Body of pancreas (tissue), 4 donors: ENCODE measurements around the gene NXNL1.

Experiments used
- POLR2A ChIP-seq, 3 donors: fragments of 450-650 bp; IDR thresholded peaks; one replicate each; pipeline ENCODE4 v1.6.1; 2016; ENCODE audit warnings: antibody characterized with exemption in 3 of 3, mild to moderate bottlenecking in 2 of 3
- TF ChIP-seq, protein P1 (sequence below), 7 experiments: fragments of 450-650 bp in 4 of 7; fragments of 200-600 bp in 3 of 7; sonication (generic) in 3 of 7; IDR thresholded peaks; one replicate each; pipeline ENCODE4 v1.5.1; 2016 to 2019; ENCODE audit warnings: antibody characterized with exemption in 7 of 7

DNA sequence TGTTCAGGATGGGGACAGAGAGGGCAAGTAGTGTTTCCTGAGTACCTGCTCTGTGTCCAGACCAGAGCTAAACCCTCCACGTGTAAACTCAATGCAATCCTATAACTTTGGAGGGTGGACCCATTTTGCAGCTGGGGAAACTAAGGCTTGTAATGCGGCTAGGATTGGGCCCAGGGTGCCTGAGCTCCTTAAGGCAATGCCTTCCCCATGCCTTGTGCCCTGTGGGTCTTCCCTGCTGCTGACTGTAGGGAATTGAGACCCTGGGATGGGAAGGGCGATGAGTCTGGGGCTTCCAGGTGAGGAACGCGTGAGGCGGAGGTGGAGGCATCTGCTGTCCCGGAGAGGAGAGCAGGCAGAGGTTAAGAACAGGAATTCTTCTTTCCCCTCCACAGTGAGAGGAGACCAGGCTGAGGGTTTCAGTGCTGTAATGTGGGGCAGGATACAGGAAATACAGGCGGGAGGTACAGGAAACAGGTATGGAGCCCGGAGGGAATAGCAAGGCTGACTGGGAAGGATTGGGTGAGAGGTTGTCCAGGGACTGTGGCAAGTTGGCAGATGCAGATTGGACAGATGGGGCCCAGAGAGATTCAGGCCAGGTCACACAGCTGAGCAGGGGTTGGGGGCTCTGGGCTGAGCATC, 28.8 kb upstream of the NXNL1 start:
- TF ChIP-seq POLR2A (IDR thresholded peaks at IDR 0.05): no peak
- TF ChIP-seq, protein P1, sequence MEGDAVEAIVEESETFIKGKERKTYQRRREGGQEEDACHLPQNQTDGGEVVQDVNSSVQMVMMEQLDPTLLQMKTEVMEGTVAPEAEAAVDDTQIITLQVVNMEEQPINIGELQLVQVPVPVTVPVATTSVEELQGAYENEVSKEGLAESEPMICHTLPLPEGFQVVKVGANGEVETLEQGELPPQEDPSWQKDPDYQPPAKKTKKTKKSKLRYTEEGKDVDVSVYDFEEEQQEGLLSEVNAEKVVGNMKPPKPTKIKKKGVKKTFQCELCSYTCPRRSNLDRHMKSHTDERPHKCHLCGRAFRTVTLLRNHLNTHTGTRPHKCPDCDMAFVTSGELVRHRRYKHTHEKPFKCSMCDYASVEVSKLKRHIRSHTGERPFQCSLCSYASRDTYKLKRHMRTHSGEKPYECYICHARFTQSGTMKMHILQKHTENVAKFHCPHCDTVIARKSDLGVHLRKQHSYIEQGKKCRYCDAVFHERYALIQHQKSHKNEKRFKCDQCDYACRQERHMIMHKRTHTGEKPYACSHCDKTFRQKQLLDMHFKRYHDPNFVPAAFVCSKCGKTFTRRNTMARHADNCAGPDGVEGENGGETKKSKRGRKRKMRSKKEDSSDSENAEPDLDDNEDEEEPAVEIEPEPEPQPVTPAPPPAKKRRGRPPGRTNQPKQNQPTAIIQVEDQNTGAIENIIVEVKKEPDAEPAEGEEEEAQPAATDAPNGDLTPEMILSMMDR (IDR thresholded peaks at IDR 0.05): peak in 1 of 7 experiments; percentile 2
